K562 (cell line): Measurements from ENCODE around the gene ZNF277. TPM values are rescaled to one million over a fixed set of nuclear protein-coding genes. Genes with fewer than 3 reads are reported as not detected.
"Not testable (repeated sequence)": the region's sequence is repeated elsewhere in the genome, so short reads cannot be mapped to it uniquely, and the experiment has no call there.

Experiments used
- ATAC-seq: fragments of 200-7000 bp; cut with Tn5 transposase; 3 replicates; pipeline ENCODE4 v1.9.1; 2020; ENCODE audit warnings: moderate library complexity
- BruUV-seq: library from RNA; stranded (reverse); fragments of 400-500 nt; replicated peaks from 2 replicates; lab custom pipeline; 2021; lab: Mats Ljungman, UMichigan
- CTCF ChIA-PET: fragments of 300-600 bp; formaldehyde crosslinking; extraction: SDS; loops from one replicate; lab custom pipeline; 2021; ENCODE audit warnings: low intra/inter-chr PET ratio; lab: Yijun Ruan, JAX
- POLR2A ChIA-PET: fragments of 300-600, 350-650 bp; sonication (Branson Sonifier 250); formaldehyde crosslinking; extraction: SDS; loops from one replicate; lab custom pipeline; 2021; ENCODE audit warnings: antibody characterized with exemption, inconsistent platforms; lab: Yijun Ruan, JAX
- DNase-seq, 4 experiments: peaks; one replicate each; pipeline versions ENCODE4 v3.0.0 to v3.0.0-alpha.2; 2011 to 2018; ENCODE audit warnings: low spot score in 3 of 4, mixed read lengths in 3 of 4; ENCODE audit errors: extremely low read depth in 1 of 4
- FAIRE-seq: peaks from 2 replicates; lab custom pipeline; 2011; peaks lifted over from hg19 to GRCh38; lab: Jason Lieb, UNC
- H2AFZ ChIP-seq: 2 replicates; pipeline ENCODE4 v1.6.0; 2011; ENCODE audit warnings: low read depth, low read length, control low read depth, inconsistent platforms
- H3K27ac ChIP-seq: fragments of 200-600 bp; 3 replicates; pipeline ENCODE4 v1.8.0; 2011; ENCODE audit warnings: low read depth, mild to moderate bottlenecking, control low read depth, inconsistent platforms, low read length, moderate library complexity, mixed read lengths; ENCODE audit errors: extremely low read depth
- H3K27me3 ChIP-seq, 2 experiments: fragments of 300-600 bp in 1 of 2; 2 replicates in 1 of 2; 3 replicates in 1 of 2; pipeline versions ENCODE4 v1.6.0 to v1.8.0; 2011; ENCODE audit warnings: inconsistent platforms in 2 of 2, low read length in 2 of 2, mild to moderate bottlenecking in 1 of 2, mixed read lengths in 1 of 2, moderate library complexity in 1 of 2; ENCODE audit not compliant: control insufficient read depth in 2 of 2, insufficient read depth in 2 of 2
- H3K36me3 ChIP-seq: fragments of 300-600 bp; 3 replicates; pipeline ENCODE4 v1.8.0; 2011; ENCODE audit warnings: mild to moderate bottlenecking, low read length, inconsistent platforms; ENCODE audit not compliant: control insufficient read depth, insufficient read depth
- H3K4me1 ChIP-seq, 2 experiments: fragments of 200-600 bp in 1 of 2; replicated peaks in 1 of 2; 2 replicates in 1 of 2; 3 replicates in 1 of 2; pipeline versions ENCODE4 v1.5.1 to v1.8.0; 2011; ENCODE audit warnings: inconsistent platforms in 2 of 2, low read length in 2 of 2, mild to moderate bottlenecking in 1 of 2, mixed read lengths in 1 of 2, moderate library complexity in 1 of 2; ENCODE audit not compliant: control insufficient read depth in 2 of 2, insufficient read depth in 2 of 2
- H3K4me2 ChIP-seq: 2 replicates; pipeline ENCODE4 v1.6.1; 2011; ENCODE audit warnings: low read length, control low read depth, inconsistent platforms, mixed read lengths; ENCODE audit not compliant: insufficient read depth
- H3K4me3 ChIP-seq: fragments of 200-600 bp; sonication (generic), shearing (Covaris generic); 2 replicates; pipeline ENCODE4 v1.5.1; 2016; ENCODE audit warnings: control low read depth, inconsistent platforms
- H3K79me2 ChIP-seq: fragments of 200-600 bp; 3 replicates; pipeline ENCODE4 v1.8.0; 2011; ENCODE audit warnings: low read length, inconsistent platforms; ENCODE audit not compliant: control insufficient read depth, insufficient read depth
- H3K9ac ChIP-seq, 2 experiments: 2 replicates each; pipeline versions ENCODE4 v1.6.0 to v1.6.1; 2011; ENCODE audit warnings: low read depth in 2 of 2, low read length in 2 of 2, control low read depth in 1 of 2, inconsistent platforms in 1 of 2, mild to moderate bottlenecking in 1 of 2, mixed read lengths in 1 of 2; ENCODE audit not compliant: insufficient read depth in 1 of 2
- H3K9me1 ChIP-seq: one replicate; pipeline ENCODE4 v1.6.0; 2011; ENCODE audit warnings: inconsistent platforms, mild to moderate bottlenecking, low read length, moderate library complexity; ENCODE audit not compliant: control insufficient read depth, insufficient read depth
- H3K9me3 ChIP-seq: replicated peaks from 2 replicates; pipeline ENCODE4 v1.5.1; 2011; ENCODE audit warnings: low read depth, low read length, inconsistent platforms; ENCODE audit not compliant: control insufficient read depth, insufficient read depth
- H4K20me1 ChIP-seq: replicated peaks from 2 replicates; pipeline ENCODE4 v1.6.1; 2011; ENCODE audit warnings: low read length, inconsistent platforms, mixed read lengths; ENCODE audit not compliant: control insufficient read depth, insufficient read depth
- ELF4 ChIP-seq: fragments of 450-650 bp; formaldehyde crosslinking; IDR thresholded peaks from 2 replicates; pipeline ENCODE4 v1.4.0; 2022; ENCODE audit warnings: missing genetic modification characterization
- KLF6 ChIP-seq: fragments of 250-450 bp; sonication (Bioruptor Pico); IDR thresholded peaks from 2 replicates; pipeline ENCODE4 v1.4.0; 2020; ENCODE audit warnings: mild to moderate bottlenecking, moderate library complexity, borderline replicate concordance
- MCM3 ChIP-seq: fragments of 450-650 bp; IDR thresholded peaks from 2 replicates; pipeline ENCODE4 v1.6.1; 2016
- RAD51 ChIP-seq: fragments of 450-650 bp; IDR thresholded peaks from 2 replicates; pipeline ENCODE4 v1.7.1; 2016; ENCODE audit warnings: low read depth, mild to moderate bottlenecking, borderline replicate concordance
- SUPT5H ChIP-seq: fragments of 450-650 bp; IDR thresholded peaks from 2 replicates; pipeline ENCODE4 v1.6.1; 2016
- ZNF146 ChIP-seq: IDR thresholded peaks from one replicate; pipeline ENCODE4 v1.6.1; 2018; ENCODE audit warnings: missing compliant biosample characterization; ENCODE audit not compliant: unreplicated experiment
- WGBS: fragments of 100-300 bp; shearing (Covaris generic); methylation state at CpG from one replicate; pipeline ENCODE4 v1.1.6; 2016; ENCODE audit warnings: low coverage, mixed read lengths; ENCODE audit not compliant: insufficient coverage; ENCODE audit errors: missing lambda C conversion rate; 5-methylcytosine and 5-hydroxymethylcytosine counted together
- in situ Hi-C: fragments of 300-500 bp; cut with MboI; formaldehyde crosslinking; loops from 4 replicates; pipeline ENCODE4 v1.15.0; 2018; ENCODE audit warnings: inconsistent platforms, mixed read lengths
- intact Hi-C: fragments of 100-400 bp; cut with micrococcal nuclease; formaldehyde crosslinking; loops from 2 replicates; pipeline ENCODE4 v1.14.2; 2022
- polyA plus RNA-seq, 8 experiments: library from polyadenylated mRNA; depleted of rRNA in 4 of 8; stranded (reverse) in 5 of 8; unstranded in 3 of 8; fragments of >200 nt; fragmentation: Nextera tagmentation in 2 of 8; fragmentation: Illumina TruSeq in 1 of 8; extraction: Ambion mirVana in 2 of 8; extraction: Trizol in 1 of 8; gene quantifications; 2 replicates each; pipeline versions ENCODE4 v1.2.1 to v1.2.3, GENCODE V29; 2011 to 2014; ENCODE audit warnings: inconsistent platforms in 1 of 8, missing spikeins in 1 of 8
- total RNA-seq, 7 experiments: library from RNA; depleted of rRNA in 6 of 7; stranded (reverse); fragments of >200 nt in 6 of 7; fragmentation: Illumina TruSeq in 2 of 7; extraction: Trizol in 2 of 7; gene quantifications; 2 replicates each; pipeline versions ENCODE4 v1.2.1 to v1.2.3, GENCODE V29; 2011 to 2021; ENCODE audit warnings: low replicate concordance in 1 of 7
- TF ChIP-seq, protein P1 (sequence below): fragments of 250-450 bp; sonication (Bioruptor Pico); IDR thresholded peaks from 2 replicates; pipeline ENCODE4 v1.5.0; 2022; ENCODE audit warnings: mild to moderate bottlenecking
- TF ChIP-seq, protein P2 (sequence below): fragments of 250-450 bp; sonication (Bioruptor Pico); IDR thresholded peaks from 2 replicates; pipeline ENCODE4 v1.8.0; 2022; ENCODE audit warnings: inconsistent platforms, mild to moderate bottlenecking, moderate library complexity, borderline replicate concordance

Gene ZNF277
- total and polyA plus RNA-seq, 9 of the 15 experiments (the other 6 are each of a cell fraction or from before 2014, with no cell fraction given), result 18.8 to 33.5 (median 27.7) TPM

DNA sequence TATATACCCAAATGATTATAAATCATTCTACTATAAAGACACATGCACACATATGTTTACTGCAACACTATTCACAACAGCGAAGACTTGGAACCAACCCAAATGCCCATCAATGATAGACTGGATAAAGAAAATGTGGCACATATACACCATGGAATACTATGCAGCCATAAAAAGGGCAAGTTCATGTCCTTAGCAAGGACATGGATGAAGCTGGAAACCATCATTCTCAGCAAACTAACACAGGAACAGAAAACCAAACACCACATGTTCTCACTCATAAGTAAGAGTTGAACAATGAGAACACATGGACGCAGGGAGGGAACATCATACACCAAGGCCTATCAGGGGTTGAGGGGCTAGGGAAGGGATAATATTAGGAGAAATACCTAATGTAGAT, 110.3 kb downstream of the ZNF277 start:
- FAIRE-seq, result not testable (repeated sequence)

DNA sequence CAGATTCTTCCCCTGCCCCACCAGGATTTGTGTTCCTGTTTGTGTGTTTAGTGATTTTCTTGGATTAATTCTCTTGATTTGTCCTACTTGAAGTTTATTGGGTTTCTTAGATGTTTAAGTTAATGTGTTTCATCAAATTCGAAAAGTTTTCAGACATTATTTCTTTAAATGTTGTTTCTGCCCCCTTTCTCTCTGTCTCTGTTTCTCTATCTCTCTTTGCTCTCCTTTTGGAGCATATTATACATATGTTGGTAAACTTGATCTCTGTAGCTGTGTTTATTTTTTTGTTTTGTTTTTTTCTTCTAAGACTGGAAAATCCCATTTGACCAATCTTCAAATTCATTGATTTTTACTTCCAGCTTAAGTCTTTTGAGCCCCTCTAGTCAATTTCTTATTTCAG, 115.6 kb downstream of the ZNF277 start:
- Histone ChIP-seq H3K4me3 (no peak overlapping the region), H4K20me1 (no peaks in the 10 kb centered on the region), H2AFZ (no peak overlapping the region), H3K36me3 (no peaks in the 10 kb centered on the region), H3K4me1 (no peaks in the 10 kb centered on the region), H3K27ac (no peak overlapping the region), H3K79me2 (no peaks in the 10 kb centered on the region), H3K27me3 (no peaks in the 10 kb centered on the region), H3K4me2 (no peak overlapping the region), H3K9ac (no peak overlapping the region), H3K9me3 (no peaks in the 10 kb centered on the region), H3K9me1 (no peaks in the 10 kb centered on the region)
- CTCF ChIA-PET, result no interaction called here
- in situ Hi-C loops, result no loop called here
- no peak for ATAC-seq
- 10% methylated on average over 1 of the region's 1 CpG for WGBS
- BruUV-seq, result no TSS peak
- TF ChIP-seq KLF6, result no peak
- TF ChIP-seq, protein P1, sequence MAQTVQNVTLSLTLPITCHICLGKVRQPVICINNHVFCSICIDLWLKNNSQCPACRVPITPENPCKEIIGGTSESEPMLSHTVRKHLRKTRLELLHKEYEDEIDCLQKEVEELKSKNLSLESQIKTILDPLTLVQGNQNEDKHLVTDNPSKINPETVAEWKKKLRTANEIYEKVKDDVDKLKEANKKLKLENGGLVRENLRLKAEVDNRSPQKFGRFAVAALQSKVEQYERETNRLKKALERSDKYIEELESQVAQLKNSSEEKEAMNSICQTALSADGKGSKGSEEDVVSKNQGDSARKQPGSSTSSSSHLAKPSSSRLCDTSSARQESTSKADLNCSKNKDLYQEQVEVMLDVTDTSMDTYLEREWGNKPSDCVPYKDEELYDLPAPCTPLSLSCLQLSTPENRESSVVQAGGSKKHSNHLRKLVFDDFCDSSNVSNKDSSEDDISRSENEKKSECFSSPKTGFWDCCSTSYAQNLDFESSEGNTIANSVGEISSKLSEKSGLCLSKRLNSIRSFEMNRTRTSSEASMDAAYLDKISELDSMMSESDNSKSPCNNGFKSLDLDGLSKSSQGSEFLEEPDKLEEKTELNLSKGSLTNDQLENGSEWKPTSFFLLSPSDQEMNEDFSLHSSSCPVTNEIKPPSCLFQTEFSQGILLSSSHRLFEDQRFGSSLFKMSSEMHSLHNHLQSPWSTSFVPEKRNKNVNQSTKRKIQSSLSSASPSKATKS (CRISPR knock-in tag), result no peak
- TF ChIP-seq SUPT5H, result no peak
- no peak for TF ChIP-seq MCM3
- TF ChIP-seq, protein P2, sequence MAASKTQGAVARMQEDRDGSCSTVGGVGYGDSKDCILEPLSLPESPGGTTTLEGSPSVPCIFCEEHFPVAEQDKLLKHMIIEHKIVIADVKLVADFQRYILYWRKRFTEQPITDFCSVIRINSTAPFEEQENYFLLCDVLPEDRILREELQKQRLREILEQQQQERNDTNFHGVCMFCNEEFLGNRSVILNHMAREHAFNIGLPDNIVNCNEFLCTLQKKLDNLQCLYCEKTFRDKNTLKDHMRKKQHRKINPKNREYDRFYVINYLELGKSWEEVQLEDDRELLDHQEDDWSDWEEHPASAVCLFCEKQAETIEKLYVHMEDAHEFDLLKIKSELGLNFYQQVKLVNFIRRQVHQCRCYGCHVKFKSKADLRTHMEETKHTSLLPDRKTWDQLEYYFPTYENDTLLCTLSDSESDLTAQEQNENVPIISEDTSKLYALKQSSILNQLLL (CRISPR knock-in tag), result peak; percentile 83; the same call in 1 of the 2 replicates
- TF ChIP-seq RAD51, result no peak
- no peak for TF ChIP-seq ELF4 (CRISPR knock-in tag)
- POLR2A ChIA-PET, result no interaction called here
- intact Hi-C loops, result no loop called here
- FAIRE-seq, result peak; percentile 71
- no peak for DNase-seq

More for the DNA sequence above, 110.3 kb downstream of the ZNF277 start:
- H3K79me2 ChIP-seq, H2AFZ ChIP-seq, H3K36me3 ChIP-seq, intact Hi-C loops, H3K4me2 ChIP-seq, H3K27ac ChIP-seq, H4K20me1 ChIP-seq, H3K27me3 ChIP-seq, ATAC-seq, H3K4me1 ChIP-seq, CTCF ChIA-PET, H3K4me3 ChIP-seq, H3K9me1 ChIP-seq, BruUV-seq, DNase-seq, in situ Hi-C loops, H3K9ac ChIP-seq, POLR2A ChIA-PET, H3K9me3 ChIP-seq: not testable (repeated sequence)
- 71% methylated on average over 2 of the region's 2 CpGs for WGBS
- peak; percentile 66 for TF ChIP-seq ZNF146 (CRISPR knock-in tag)
